Measurements from ENCODE around the gene ACSS3. TPM values are rescaled to one million over a fixed set of nuclear protein-coding genes. Genes with fewer than 3 reads are reported as not detected.

Gene ACSS3
- total and polyA plus RNA-seq, 2 of the 8 experiments (the other 6 are each of a cell fraction or from before 2014, with no cell fraction given), result 14.4 to 24.0 TPM

- no peak for TF ChIP-seq GTF2F1 (IDR thresholded peaks at IDR 0.05; ENCODE audit: borderline replicate concordance, low read depth, low read length)
Observed at GRCh38 chr12:81162391-81163136, 84.7 kb downstream of the ACSS3 start (continued).

Data from H1 (cell line).